Peyer's patch (tissue), 4 donors: ENCODE measurements around the gene SPATA31C2. TPM values are rescaled to one million over a fixed set of nuclear protein-coding genes. Genes with fewer than 3 reads are reported as not detected.

Source experiments
- DNase-seq, 3 donors: peaks; one replicate each; pipeline ENCODE4 v3.0.0-alpha.2; 2017 to 2019
- H3K27ac ChIP-seq, 4 donors: fragments of 200-600 bp; sonication (generic); one replicate each; pipeline ENCODE4 v1.5.1; 2016 to 2019
- H3K27me3 ChIP-seq, 2 donors: fragments of 200-600 bp; sonication (generic); one replicate each; pipeline ENCODE4 v1.5.1; 2019
- H3K36me3 ChIP-seq, 3 donors: fragments of 200-600 bp; sonication (generic); one replicate each; pipeline ENCODE4 v1.5.1; 2016 to 2019
- H3K4me1 ChIP-seq, 4 donors: fragments of 200-600 bp; sonication (generic); one replicate each; pipeline ENCODE4 v1.5.1; 2016 to 2019
- H3K4me3 ChIP-seq, 4 donors: fragments of 200-600 bp; sonication (generic); 1 replicate in 3 of 4; 2 replicates in 1 of 4; pipeline ENCODE4 v1.5.1; 2016 to 2019; ENCODE audit warnings: mild to moderate bottlenecking in 1 of 4
- H3K9me3 ChIP-seq, 4 donors: fragments of 200-600 bp; sonication (generic); one replicate each; pipeline ENCODE4 v1.5.1; 2016 to 2019; ENCODE audit warnings: mild to moderate bottlenecking in 1 of 4
- POLR2A ChIP-seq, 2 donors: fragments of 450-650 bp; IDR thresholded peaks; one replicate each; pipeline ENCODE4 v1.5.1; 2017; ENCODE audit warnings: antibody characterized with exemption in 2 of 2, mild to moderate bottlenecking in 2 of 2, moderate library complexity in 2 of 2
- total RNA-seq, 4 donors: library from RNA; depleted of rRNA; stranded (reverse); fragments of >200 nt; gene quantifications; one replicate each; pipeline ENCODE4 v1.1.0, GENCODE V29; 2016
- TF ChIP-seq, protein P1 (sequence below), 6 experiments: fragments of 450-650 bp in 4 of 6; fragments of 200-600 bp in 2 of 6; sonication (generic) in 1 of 6; IDR thresholded peaks; one replicate each; pipeline ENCODE4 v1.5.1; 2017 to 2019; ENCODE audit warnings: antibody characterized with exemption in 6 of 6, mild to moderate bottlenecking in 3 of 6, moderate library complexity in 1 of 6

Gene SPATA31C2
- total RNA-seq, 4 donors from 2014 or later: not detected

DNA sequence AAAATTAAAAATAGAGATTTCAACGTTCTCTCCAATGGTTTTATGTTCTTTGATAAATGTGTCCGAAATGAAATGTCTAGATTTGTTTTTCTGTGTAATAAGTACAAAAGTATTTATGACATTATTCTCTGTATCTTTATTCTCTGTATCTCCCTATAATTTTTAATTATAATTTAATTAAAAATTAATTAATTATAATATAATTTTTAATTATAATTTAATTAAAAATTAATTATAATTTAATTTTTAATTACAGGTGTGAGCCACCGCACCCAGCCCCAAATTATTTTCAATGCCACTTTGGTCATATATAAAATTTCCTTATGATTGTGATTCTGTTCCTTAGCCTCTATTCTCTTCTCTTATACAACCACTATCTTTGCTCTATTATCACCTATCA is 28.2 kb downstream of the SPATA31C2 start:
- no peak overlapping the region for H3K27ac ChIP-seq
- TF ChIP-seq, protein P1, sequence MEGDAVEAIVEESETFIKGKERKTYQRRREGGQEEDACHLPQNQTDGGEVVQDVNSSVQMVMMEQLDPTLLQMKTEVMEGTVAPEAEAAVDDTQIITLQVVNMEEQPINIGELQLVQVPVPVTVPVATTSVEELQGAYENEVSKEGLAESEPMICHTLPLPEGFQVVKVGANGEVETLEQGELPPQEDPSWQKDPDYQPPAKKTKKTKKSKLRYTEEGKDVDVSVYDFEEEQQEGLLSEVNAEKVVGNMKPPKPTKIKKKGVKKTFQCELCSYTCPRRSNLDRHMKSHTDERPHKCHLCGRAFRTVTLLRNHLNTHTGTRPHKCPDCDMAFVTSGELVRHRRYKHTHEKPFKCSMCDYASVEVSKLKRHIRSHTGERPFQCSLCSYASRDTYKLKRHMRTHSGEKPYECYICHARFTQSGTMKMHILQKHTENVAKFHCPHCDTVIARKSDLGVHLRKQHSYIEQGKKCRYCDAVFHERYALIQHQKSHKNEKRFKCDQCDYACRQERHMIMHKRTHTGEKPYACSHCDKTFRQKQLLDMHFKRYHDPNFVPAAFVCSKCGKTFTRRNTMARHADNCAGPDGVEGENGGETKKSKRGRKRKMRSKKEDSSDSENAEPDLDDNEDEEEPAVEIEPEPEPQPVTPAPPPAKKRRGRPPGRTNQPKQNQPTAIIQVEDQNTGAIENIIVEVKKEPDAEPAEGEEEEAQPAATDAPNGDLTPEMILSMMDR (IDR thresholded peaks at IDR 0.05): no peak
- no peak for TF ChIP-seq POLR2A (IDR thresholded peaks at IDR 0.05)
- no peak overlapping the region for H3K4me3 ChIP-seq

GRCh38 chr9:88108779-88109178 is 29.5 kb downstream of the SPATA31C2 start:
- no peak for TF ChIP-seq POLR2A (IDR thresholded peaks at IDR 0.05)
- TF ChIP-seq, protein P1 (IDR thresholded peaks at IDR 0.05): no peak

More for the DNA sequence above, 28.2 kb downstream of the SPATA31C2 start:
- H3K36me3 ChIP-seq: no peaks in the 10 kb centered on the region
- peaks cover 0 to 3% (median 0%) of the 10 kb centered on the region in 4 donors for H3K4me1 ChIP-seq
- H3K27me3 ChIP-seq: no peaks in the 10 kb centered on the region
- H3K9me3 ChIP-seq: no peaks in the 10 kb centered on the region
- DNase-seq: no peak

DNA sequence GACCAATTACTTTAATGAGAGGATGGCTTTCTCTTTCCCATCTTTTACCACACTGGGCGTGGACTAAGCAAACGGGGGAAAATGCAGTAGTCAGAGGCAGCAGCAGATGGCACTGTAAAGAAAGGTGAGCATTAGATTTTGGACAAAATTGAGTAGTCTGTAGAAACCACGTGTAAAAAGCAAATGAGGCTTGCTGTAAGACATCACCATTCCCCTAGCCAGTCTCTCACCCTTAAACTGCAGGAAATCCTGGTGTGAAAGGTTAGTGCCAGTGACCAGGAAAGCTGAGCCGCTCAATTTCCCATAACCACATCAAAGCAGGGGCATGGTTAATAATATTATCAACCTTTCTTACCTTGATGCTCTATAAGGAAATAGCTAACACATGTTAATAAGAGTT is 31.8 kb downstream of the SPATA31C2 start:
- H3K4me3 ChIP-seq: no peak overlapping the region
- H3K27ac ChIP-seq: no peak overlapping the region
- DNase-seq: peak in 1 of 3 donors; percentile 58
- no peak for TF ChIP-seq POLR2A (IDR thresholded peaks at IDR 0.05)
- TF ChIP-seq, protein P1 (IDR thresholded peaks at IDR 0.05): peak in 4 of 6 experiments; percentile 34 to 83 (median 79)
- no peaks in the 10 kb centered on the region for H3K36me3 ChIP-seq
- no peaks in the 10 kb centered on the region for H3K9me3 ChIP-seq
- H3K27me3 ChIP-seq: no peaks in the 10 kb centered on the region
- H3K4me1 ChIP-seq: peaks cover 0 to 3% (median 0%) of the 10 kb centered on the region in 4 donors

More at GRCh38 chr9:88108779-88109178, 29.5 kb downstream of the SPATA31C2 start:
- Histone ChIP-seq H3K4me3 (no peak overlapping the region), H3K9me3 (no peaks in the 10 kb centered on the region), H3K4me1 (peaks cover 0 to 3% (median 0%) of the 10 kb centered on the region in 4 donors), H3K27me3 (no peaks in the 10 kb centered on the region), H3K36me3 (no peaks in the 10 kb centered on the region), H3K27ac (no peak overlapping the region)
- DNase-seq: no peak

GRCh38 chr9:88092797-88093331 is 45.4 kb downstream of the SPATA31C2 start:
- Histone ChIP-seq H3K27me3 (no peaks in the 10 kb centered on the region), H3K36me3 (no peaks in the 10 kb centered on the region), H3K27ac (peak overlapping the region in 3 of 4 donors; percentile 6 to 57 (median 38)), H3K9me3 (no peaks in the 10 kb centered on the region), H3K4me1 (no peaks in the 10 kb centered on the region), H3K4me3 (no peak overlapping the region)
- TF ChIP-seq, protein P1 (IDR thresholded peaks at IDR 0.05): no peak
- TF ChIP-seq POLR2A (IDR thresholded peaks at IDR 0.05): no peak
- DNase-seq: peak in 2 of 3 donors; percentile 52 to 53

DNA sequence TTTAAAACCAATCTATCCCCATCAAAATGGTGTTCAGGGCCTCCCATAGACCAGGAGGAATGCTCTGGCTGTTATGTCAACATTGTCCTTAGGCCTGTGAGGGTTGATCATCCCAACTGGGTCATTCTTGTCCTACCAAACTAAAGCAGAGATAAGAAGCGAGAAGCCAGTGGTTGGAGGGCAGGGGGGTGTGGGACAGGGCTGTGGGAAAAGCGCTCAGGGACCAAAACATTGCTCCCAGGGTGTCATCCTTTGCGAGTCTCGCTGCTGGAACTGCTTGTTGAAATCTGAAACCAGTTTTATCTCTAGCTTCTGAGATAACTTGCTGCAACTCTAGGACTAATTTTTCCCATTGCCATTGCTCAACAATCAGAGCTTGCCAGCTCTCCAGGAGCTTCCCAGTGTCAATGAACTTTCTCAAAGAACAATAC is 48.1 kb downstream of the SPATA31C2 start:
- Histone ChIP-seq H3K27ac (no peak overlapping the region), H3K4me1 (no peaks in the 10 kb centered on the region), H3K36me3 (no peaks in the 10 kb centered on the region), H3K4me3 (no peak overlapping the region), H3K9me3 (no peaks in the 10 kb centered on the region), H3K27me3 (no peaks in the 10 kb centered on the region)
- TF ChIP-seq, protein P1 (IDR thresholded peaks at IDR 0.05): no peak
- no peak for TF ChIP-seq POLR2A (IDR thresholded peaks at IDR 0.05)
- DNase-seq: no peak
